MM.1S (cell line): Measurements from ENCODE around the gene ARHGAP44.

Experiments
- CTCF ChIP-seq: fragments of 300-600 bp; sonication (generic); IDR thresholded peaks from 2 replicates; pipeline ENCODE4 v1.5.1; 2016; ENCODE audit warnings: antibody characterized with exemption, low read length, mixed read lengths
- EZH2 ChIP-seq: fragments of 300-600 bp; sonication (generic); optimal IDR thresholded peaks from 2 replicates; pipeline ENCODE3; 2017; ENCODE audit warnings: low read depth, mild to moderate bottlenecking, antibody characterized with exemption, low read length, mixed read lengths
- EZH2phosphoT487 ChIP-seq: fragments of 300-600 bp; sonication (generic); IDR thresholded peaks from 2 replicates; pipeline ENCODE4 v1.6.1; 2018; ENCODE audit warnings: antibody characterized with exemption, low read length

DNA sequence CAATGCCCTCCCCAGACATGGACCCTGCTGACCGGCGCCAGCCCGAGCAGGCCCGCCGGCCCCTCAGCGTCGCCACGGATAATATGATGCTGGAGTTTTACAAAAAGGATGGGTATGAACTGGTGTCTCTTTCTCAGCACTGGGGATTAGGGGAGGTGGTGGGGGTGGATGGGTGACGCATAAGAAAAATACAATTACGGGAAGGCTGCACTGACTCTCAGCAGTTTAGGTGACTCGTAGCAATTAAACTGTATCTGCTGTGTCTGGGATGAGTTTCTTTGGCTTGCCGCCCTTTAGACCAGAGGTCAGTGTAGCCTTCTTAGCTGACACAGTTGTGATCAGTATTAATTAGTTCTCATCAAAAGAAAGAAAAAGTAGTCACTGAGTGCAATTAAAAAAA lies 169.5 kb downstream of the ARHGAP44 start:
- TF ChIP-seq CTCF (no peak), EZH2phosphoT487 (no peak), EZH2 (no peak)
